Measurements from ENCODE around the gene PITPNC1.
"Not testable (repeated sequence)": the region's sequence is repeated elsewhere in the genome, so short reads cannot be mapped to it uniquely, and the experiment has no call there.

PITPNC1 gene

GRCh38 chr17:67619555-67619954, 242.5 kb downstream of the PITPNC1 start:
- no peak for DNase-seq (ENCODE audit: low read depth in 3 of 3)

- no peak for DNase-seq (ENCODE audit: low read depth in 3 of 3)
Measured at GRCh38 chr17:67620088-67620487, 243.0 kb downstream of the PITPNC1 start.

- no peak for DNase-seq (ENCODE audit: low read depth in 3 of 3)
Measured at GRCh38 chr17:67620636-67621035, 243.6 kb downstream of the PITPNC1 start.

- no peak for DNase-seq (ENCODE audit: low read depth in 3 of 3)
Measured at GRCh38 chr17:67623767-67624166, 246.7 kb downstream of the PITPNC1 start.

- DNase-seq (ENCODE audit: low read depth in 3 of 3), result no peak
Measured at GRCh38 chr17:67624886-67625656, 248.0 kb downstream of the PITPNC1 start.

- DNase-seq (ENCODE audit: low read depth in 3 of 3), result no peak
Measured at GRCh38 chr17:67625971-67626370, 248.9 kb downstream of the PITPNC1 start.

- no peak for DNase-seq (ENCODE audit: low read depth in 3 of 3)
Measured at GRCh38 chr17:67628580-67629013, 251.5 kb downstream of the PITPNC1 start.

GRCh38 chr17:67629971-67630320, 252.9 kb downstream of the PITPNC1 start:
- no peak for DNase-seq (ENCODE audit: low read depth in 3 of 3)

- DNase-seq (ENCODE audit: low read depth in 3 of 3), result not testable (repeated sequence)
Measured at GRCh38 chr17:67630836-67631235, 253.8 kb downstream of the PITPNC1 start.

- DNase-seq (ENCODE audit: low read depth in 3 of 3), result no peak
Measured at GRCh38 chr17:67632141-67632540, 255.1 kb downstream of the PITPNC1 start.

- no peak for DNase-seq (ENCODE audit: low read depth in 3 of 3)
Measured at GRCh38 chr17:67633751-67634211, 256.7 kb downstream of the PITPNC1 start.

- no peak for DNase-seq (ENCODE audit: low read depth in 3 of 3)
Measured at GRCh38 chr17:67635681-67636080, 258.6 kb downstream of the PITPNC1 start.

- DNase-seq (ENCODE audit: low read depth in 3 of 3), result no peak
Measured at GRCh38 chr17:67636312-67636711, 259.2 kb downstream of the PITPNC1 start.

GRCh38 chr17:67636834-67637520, 259.9 kb downstream of the PITPNC1 start:
- DNase-seq (ENCODE audit: low read depth in 3 of 3), result no peak

GRCh38 chr17:67637901-67638641, 261.0 kb downstream of the PITPNC1 start:
- no peak for DNase-seq (ENCODE audit: low read depth in 3 of 3)

GRCh38 chr17:67638871-67639270, 261.8 kb downstream of the PITPNC1 start:
- no peak for DNase-seq (ENCODE audit: low read depth in 3 of 3)

- DNase-seq (ENCODE audit: low read depth in 3 of 3), result no peak
Measured at GRCh38 chr17:67639555-67639954, 262.5 kb downstream of the PITPNC1 start.

GRCh38 chr17:67639979-67640378, 262.9 kb downstream of the PITPNC1 start:
- DNase-seq (ENCODE audit: low read depth in 3 of 3), result no peak

GRCh38 chr17:67642488-67642887, 265.4 kb downstream of the PITPNC1 start:
- no peak for DNase-seq (ENCODE audit: low read depth in 3 of 3)

GRCh38 chr17:67644061-67644460, 267.0 kb downstream of the PITPNC1 start:
- no peak for DNase-seq (ENCODE audit: low read depth in 3 of 3)

- DNase-seq (ENCODE audit: low read depth in 3 of 3), result not testable (repeated sequence)
Measured at GRCh38 chr17:67645195-67645594, 268.1 kb downstream of the PITPNC1 start.

- DNase-seq (ENCODE audit: low read depth in 3 of 3), result no peak
Measured at GRCh38 chr17:67646472-67646871, 269.4 kb downstream of the PITPNC1 start.

Measured in stimulated activated CD4-positive, alpha-beta T cell treated with anti-CD3 and anti-CD28 coated beads, TNF-alpha, amount 100 ng/mL, for 4 hours (primary cell).